ENCODE data around the gene PCP2. TPM values are rescaled to one million over a fixed set of nuclear protein-coding genes. Genes with fewer than 3 reads are reported as not detected.

PCP2 gene
- total RNA-seq, 1 experiment from 2014 or later: not detected

DNA sequence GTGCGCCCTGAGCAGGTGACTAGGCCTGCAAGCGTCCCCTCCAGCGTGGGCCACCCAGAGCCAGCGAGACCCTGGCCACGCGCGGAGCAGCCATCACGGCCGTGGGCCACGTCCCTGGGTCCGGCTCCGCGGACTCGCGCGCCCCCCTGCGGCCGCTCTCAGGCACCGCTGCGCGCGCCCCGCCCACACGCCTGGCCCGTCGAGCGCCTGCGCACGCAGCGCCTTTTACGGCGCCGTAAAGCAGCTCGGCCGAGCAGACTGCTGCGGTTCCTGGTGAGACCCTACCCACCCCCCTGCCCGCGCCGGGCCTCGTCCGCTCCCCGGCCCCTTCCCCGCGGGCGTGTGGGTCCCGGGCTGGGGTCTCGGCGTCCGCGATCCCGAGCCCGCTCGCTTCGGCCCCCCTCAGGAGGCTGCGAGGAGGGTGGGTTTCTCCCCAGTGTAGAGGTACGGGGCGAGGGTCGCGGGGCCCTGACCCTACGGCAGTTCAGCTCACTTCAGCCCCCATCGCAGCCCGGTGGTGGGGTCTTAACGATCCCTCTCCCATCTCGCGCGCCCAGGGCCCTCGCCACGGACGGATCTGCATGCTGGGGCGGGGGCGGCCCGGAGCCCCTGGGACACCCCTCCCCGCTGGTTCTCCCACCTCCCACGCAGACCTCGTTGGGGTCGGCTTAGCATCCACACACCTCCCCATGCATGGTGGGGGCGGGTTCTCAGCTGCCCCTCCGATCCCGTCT is 47.3 kb upstream of the PCP2 start, which contains the start of gene TRAPPC5:
TSS of gene TRAPPC5 (plus strand) at position 228 of the 734 bp plus-strand sequence. CDS start 1,421 bp downstream, outside the sequence.
- Mint-ChIP-seq H3K4me3 (peak within 1 kb of the TSS; percentile 86 to 89), H3K36me3 (ENCODE audit: insufficient read depth in 1 of 3, low read depth in 3 of 3) (peaks cover 6 to 23% (median 16%) of the 10 kb centered on the region in 3 experiments), H3K9me3 (no peaks in the 10 kb centered on the region; a peak in 1 of 5 replicates), H3K4me1 (peaks cover 17 to 29% of the 10 kb centered on the region in 2 experiments), H3K27me3 (ENCODE audit: low read depth) (peaks cover 42% of the 10 kb centered on the region), H3K27ac (peak within 1 kb of the TSS in 1 of 3 experiments; percentile 52; a peak in 2 of 7 replicates)
- Histone ChIP-seq H4K5ac (ENCODE audit: insufficient read length, low read depth, low read length) (no peak within 1 kb of the TSS), H4K8ac (replicated peaks; ENCODE audit: insufficient read length, low read depth, low read length) (no peak within 1 kb of the TSS), H2BK12ac (ENCODE audit: insufficient read length, low read depth, low read length) (no peak within 1 kb of the TSS), H3K4me1 (ENCODE audit: insufficient read depth, low read length) (no peaks in the 10 kb centered on the region), H2BK5ac (ENCODE audit: insufficient read length, low read length) (no peak within 1 kb of the TSS), H2BK120ac (ENCODE audit: low read depth, low read length, poor library complexity, severe bottlenecking) (no peak within 1 kb of the TSS), H2BK15ac (ENCODE audit: low read depth, low read length) (no peak within 1 kb of the TSS), H2AFZ (ENCODE audit: low read length) (no peak within 1 kb of the TSS), H3K14ac (ENCODE audit: insufficient read depth, low read length) (peak within 1 kb of the TSS; percentile 39; the same call in 1 of the 2 replicates), H3K9ac (ENCODE audit: extremely low read depth, insufficient read length, low read length) (peak within 1 kb of the TSS; percentile 45), H2AK5ac (ENCODE audit: insufficient read length, low read length) (no peak within 1 kb of the TSS), H3K9me3 (ENCODE audit: control insufficient read depth, low read depth, low read length) (no peaks in the 10 kb centered on the region), H3T11ph (ENCODE audit: low read length) (no peak within 1 kb of the TSS), H3K27ac (ENCODE audit: insufficient read length, low read depth, low read length) (no peak within 1 kb of the TSS), H3K4ac (ENCODE audit: low read depth, low read length) (no peak within 1 kb of the TSS), H3K56ac (ENCODE audit: insufficient read length, low read depth, low read length) (no peak within 1 kb of the TSS), H3K4me2 (ENCODE audit: insufficient read depth, insufficient read length, low read length) (peak within 1 kb of the TSS; percentile 60), H3K79me1 (ENCODE audit: insufficient read depth, low read depth, low read length, poor library complexity, severe bottlenecking) (no peaks in the 10 kb centered on the region), H3K23ac (ENCODE audit: insufficient read length, low read depth, low read length) (no peak within 1 kb of the TSS), H3K27me3 (ENCODE audit: insufficient read depth, low read length) (no peaks in the 10 kb centered on the region), H3K18ac (ENCODE audit: insufficient read length, low read depth, low read length) (no peak within 1 kb of the TSS), H4K91ac (ENCODE audit: insufficient read length, low read depth, low read length) (no peak within 1 kb of the TSS), H3K79me2 (ENCODE audit: insufficient read depth, low read length) (no peaks in the 10 kb centered on the region), H2BK20ac (ENCODE audit: low read depth, low read length, poor library complexity, severe bottlenecking) (no peak within 1 kb of the TSS), H4K20me1 (ENCODE audit: control insufficient read depth, insufficient read depth, insufficient read length) (no peaks in the 10 kb centered on the region), H3K23me2 (ENCODE audit: insufficient read length, low read depth, low read length, poor library complexity, severe bottlenecking) (peaks cover 7% of the 10 kb centered on the region)
- TF ChIP-seq, protein P1, sequence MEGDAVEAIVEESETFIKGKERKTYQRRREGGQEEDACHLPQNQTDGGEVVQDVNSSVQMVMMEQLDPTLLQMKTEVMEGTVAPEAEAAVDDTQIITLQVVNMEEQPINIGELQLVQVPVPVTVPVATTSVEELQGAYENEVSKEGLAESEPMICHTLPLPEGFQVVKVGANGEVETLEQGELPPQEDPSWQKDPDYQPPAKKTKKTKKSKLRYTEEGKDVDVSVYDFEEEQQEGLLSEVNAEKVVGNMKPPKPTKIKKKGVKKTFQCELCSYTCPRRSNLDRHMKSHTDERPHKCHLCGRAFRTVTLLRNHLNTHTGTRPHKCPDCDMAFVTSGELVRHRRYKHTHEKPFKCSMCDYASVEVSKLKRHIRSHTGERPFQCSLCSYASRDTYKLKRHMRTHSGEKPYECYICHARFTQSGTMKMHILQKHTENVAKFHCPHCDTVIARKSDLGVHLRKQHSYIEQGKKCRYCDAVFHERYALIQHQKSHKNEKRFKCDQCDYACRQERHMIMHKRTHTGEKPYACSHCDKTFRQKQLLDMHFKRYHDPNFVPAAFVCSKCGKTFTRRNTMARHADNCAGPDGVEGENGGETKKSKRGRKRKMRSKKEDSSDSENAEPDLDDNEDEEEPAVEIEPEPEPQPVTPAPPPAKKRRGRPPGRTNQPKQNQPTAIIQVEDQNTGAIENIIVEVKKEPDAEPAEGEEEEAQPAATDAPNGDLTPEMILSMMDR (conservative IDR thresholded peaks at IDR 0.05): peak; percentile 96
- WGBS (ENCODE audit: extremely low coverage, insufficient read length, low lambda C conversion rate): no CpG with 5 or more reads among the region's 79 CpGs
- DNase-seq: peak; percentile 89
